T-helper 1 cell treated with Interleukin-12 subunit alpha and Interleukin-12 subunit beta and Interleukin-4 antibody, amounts not matched to agents 30 μg/mL and 1 μg/mL, for 36 hours (primary cell): ENCODE results near the gene CREB3L1.
A peak's percentile ranks its signal among the peaks of the same experiment; 100 is the strongest.

Source experiments
- H3K27ac Mint-ChIP-seq: one replicate; pipeline ENCODE4 v1.8.0; 2021; ENCODE audit warnings: mild to moderate bottlenecking, mixed read lengths
- H3K27me3 Mint-ChIP-seq: one replicate; pipeline ENCODE4 v1.8.0; 2021; ENCODE audit warnings: low read depth, mixed read lengths
- H3K36me3 Mint-ChIP-seq: one replicate; pipeline ENCODE4 v1.8.0; 2021; ENCODE audit warnings: low read depth, mixed read lengths
- H3K4me1 Mint-ChIP-seq: one replicate; pipeline ENCODE4 v1.8.0; 2021; ENCODE audit warnings: low read depth, mixed read lengths
- H3K4me3 Mint-ChIP-seq: one replicate; pipeline ENCODE4 v1.8.0; 2021; ENCODE audit warnings: mild to moderate bottlenecking, moderate library complexity, mixed read lengths
- H3K9me3 Mint-ChIP-seq: one replicate; pipeline ENCODE4 v1.8.0; 2021; ENCODE audit warnings: mixed read lengths

Gene CREB3L1

DNA sequence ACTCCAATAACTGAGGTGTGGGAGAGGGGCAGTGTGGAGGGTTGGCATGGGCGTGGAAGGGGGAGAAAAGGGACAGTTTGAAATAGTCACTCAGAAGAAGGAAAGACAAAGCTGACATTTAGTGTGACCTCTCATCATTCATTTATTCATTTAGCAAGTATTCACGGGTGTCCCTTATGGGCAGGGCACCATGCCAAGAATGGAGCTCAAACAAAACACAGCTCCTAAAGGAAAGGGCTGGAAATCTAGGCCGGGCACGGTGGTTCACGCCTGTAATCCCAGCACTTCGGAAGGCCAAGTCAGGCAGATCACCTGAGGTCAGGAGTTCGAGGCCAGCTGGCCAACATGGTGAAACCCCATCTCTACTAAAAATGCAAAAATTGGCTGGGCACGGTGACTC, 50.4 kb downstream of the CREB3L1 start:
- Mint-ChIP-seq H3K4me3 (no peak overlapping the region), H3K27ac (no peak overlapping the region), H3K27me3 (peaks cover 56% of the 10 kb centered on the region), H3K36me3 (peaks cover 5% of the 10 kb centered on the region), H3K4me1 (peaks cover 19% of the 10 kb centered on the region), H3K9me3 (no peaks in the 10 kb centered on the region)

DNA sequence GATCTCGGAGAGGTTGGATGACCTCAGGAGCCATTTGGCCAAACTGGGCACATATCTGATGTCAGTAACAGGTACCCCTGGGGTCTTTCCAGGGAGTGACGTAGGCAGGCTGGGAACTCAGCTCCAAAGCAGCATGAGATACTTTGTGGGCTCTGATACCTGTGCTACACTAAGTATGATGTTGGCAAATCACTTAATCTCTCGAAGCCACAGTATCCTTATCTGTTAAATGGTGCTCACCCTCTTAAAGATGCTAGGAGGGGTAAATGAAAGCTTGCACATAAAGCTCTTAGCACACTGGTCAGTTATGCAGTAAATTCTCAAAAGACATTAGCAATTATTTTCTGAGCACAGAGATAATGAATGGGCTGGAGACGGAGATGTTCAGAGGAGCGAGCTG, 52.7 kb downstream of the CREB3L1 start:
- Mint-ChIP-seq H3K4me3 (no peak overlapping the region), H3K4me1 (peaks cover 24% of the 10 kb centered on the region), H3K9me3 (no peaks in the 10 kb centered on the region), H3K36me3 (peaks cover 5% of the 10 kb centered on the region), H3K27ac (no peak overlapping the region), H3K27me3 (peaks cover 75% of the 10 kb centered on the region)

DNA sequence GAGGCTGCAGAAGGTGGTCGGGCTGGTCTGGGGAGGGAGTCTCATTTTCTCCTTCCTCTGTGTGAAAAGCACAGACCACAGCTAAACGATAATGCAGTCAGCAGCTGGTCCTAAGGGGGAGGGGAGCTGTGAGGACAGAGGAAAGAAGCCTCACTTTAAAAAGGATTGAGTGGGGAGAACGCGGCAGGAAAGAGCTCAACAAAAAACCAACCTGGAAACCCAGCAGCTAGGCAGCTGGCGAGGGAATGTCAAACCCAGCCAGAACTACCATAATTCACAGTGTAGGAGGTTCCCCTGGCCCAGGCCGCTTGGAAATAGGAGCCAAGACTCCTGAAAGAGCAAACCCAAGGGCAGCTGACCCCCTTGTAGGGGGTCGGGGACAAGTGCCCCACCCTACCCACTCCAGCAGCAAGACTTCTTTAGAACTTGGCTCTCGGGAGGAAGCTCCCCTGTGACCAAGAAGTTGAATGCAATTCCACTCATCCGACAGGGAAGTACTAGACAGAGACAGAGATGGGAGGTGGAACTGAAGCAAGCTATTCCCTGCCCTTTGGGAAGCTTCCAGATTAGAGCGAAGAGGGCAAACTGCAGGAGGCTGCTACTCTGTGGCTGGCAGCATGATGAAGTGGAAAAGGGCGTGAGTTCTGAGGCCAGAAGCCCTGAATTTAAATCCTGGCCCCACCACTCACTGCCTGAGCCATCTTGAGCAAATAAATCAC, 53.3 kb downstream of the CREB3L1 start:
- Mint-ChIP-seq H3K4me3 (no peak overlapping the region), H3K36me3 (peaks cover 5% of the 10 kb centered on the region), H3K4me1 (peaks cover 24% of the 10 kb centered on the region), H3K27ac (no peak overlapping the region), H3K27me3 (peaks cover 73% of the 10 kb centered on the region), H3K9me3 (no peaks in the 10 kb centered on the region)

- Mint-ChIP-seq H3K4me3 (peak overlapping the region; percentile 16), H3K4me1 (peaks cover 27% of the 10 kb centered on the region), H3K27me3 (peaks cover 72% of the 10 kb centered on the region), H3K36me3 (peaks cover 5% of the 10 kb centered on the region), H3K27ac (no peak overlapping the region), H3K9me3 (no peaks in the 10 kb centered on the region)
These were observed 54.0 kb downstream of the CREB3L1 start for GRCh38 chr11:46331282-46331984.

DNA sequence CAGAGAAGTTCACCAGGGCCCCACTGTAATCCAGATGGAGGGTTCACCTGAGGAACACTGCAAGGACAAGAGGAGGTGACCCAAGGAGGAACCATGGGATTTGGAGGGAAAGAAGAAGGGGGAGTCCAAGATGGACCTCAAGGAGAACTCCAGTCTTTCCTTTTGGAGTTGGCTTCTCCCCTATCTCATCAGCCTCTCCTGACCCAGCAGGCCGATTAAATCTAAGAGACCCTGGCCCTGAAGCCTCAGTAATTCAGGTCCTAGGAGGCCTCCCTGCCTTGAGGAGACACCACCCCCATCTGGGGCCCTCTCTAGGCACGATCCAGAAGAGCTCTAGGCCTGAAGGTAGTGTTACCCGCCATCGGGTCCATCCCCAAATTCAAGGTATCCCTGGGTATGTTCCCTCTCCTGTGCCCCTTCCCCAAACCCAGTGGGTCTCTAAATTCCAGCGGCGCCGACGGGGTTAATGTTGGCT, 54.7 kb downstream of the CREB3L1 start:
- H3K27ac Mint-ChIP-seq: no peak overlapping the region
- H3K4me1 Mint-ChIP-seq: peaks cover 30% of the 10 kb centered on the region
- H3K36me3 Mint-ChIP-seq: peaks cover 5% of the 10 kb centered on the region
- H3K4me3 Mint-ChIP-seq: peak overlapping the region; percentile 21
- H3K9me3 Mint-ChIP-seq: no peaks in the 10 kb centered on the region
- peaks cover 65% of the 10 kb centered on the region for H3K27me3 Mint-ChIP-seq

GRCh38 chr11:46332568-46333393, 55.3 kb downstream of the CREB3L1 start:
- Mint-ChIP-seq H3K9me3 (no peaks in the 10 kb centered on the region), H3K4me3 (no peak overlapping the region), H3K4me1 (peaks cover 32% of the 10 kb centered on the region), H3K36me3 (peaks cover 5% of the 10 kb centered on the region), H3K27me3 (peaks cover 61% of the 10 kb centered on the region), H3K27ac (no peak overlapping the region)

- Mint-ChIP-seq H3K36me3 (peaks cover 5% of the 10 kb centered on the region), H3K27ac (no peak overlapping the region), H3K9me3 (no peaks in the 10 kb centered on the region), H3K4me1 (peaks cover 33% of the 10 kb centered on the region), H3K4me3 (peak overlapping the region; percentile 50), H3K27me3 (peaks cover 62% of the 10 kb centered on the region)
These were observed 56.0 kb downstream of the CREB3L1 start for GRCh38 chr11:46333394-46333947.

DNA sequence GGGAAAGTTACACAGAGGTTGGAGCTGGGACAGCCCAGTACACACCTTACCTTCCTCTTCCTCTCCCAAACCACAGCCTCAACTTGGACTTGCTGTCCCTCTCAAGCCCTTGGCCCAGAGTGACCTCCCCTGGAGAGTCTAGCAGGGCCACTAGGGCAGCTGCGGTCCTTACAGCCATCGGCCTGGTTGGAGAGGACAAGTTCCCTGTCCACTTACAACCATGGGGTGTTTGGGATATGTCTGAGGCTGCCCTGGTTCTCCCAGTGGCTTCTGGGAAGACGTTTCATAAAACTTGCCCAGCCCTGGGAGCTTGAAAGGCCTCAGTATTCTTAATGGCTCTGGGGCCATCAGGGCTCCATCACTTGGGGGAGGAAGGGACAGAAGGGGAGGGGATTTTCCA, 56.7 kb downstream of the CREB3L1 start:
- peaks cover 58% of the 10 kb centered on the region for H3K27me3 Mint-ChIP-seq
- H3K36me3 Mint-ChIP-seq: peaks cover 5% of the 10 kb centered on the region
- H3K4me1 Mint-ChIP-seq: peaks cover 37% of the 10 kb centered on the region
- no peak overlapping the region for H3K27ac Mint-ChIP-seq
- no peak overlapping the region for H3K4me3 Mint-ChIP-seq
- H3K9me3 Mint-ChIP-seq: no peaks in the 10 kb centered on the region

- Mint-ChIP-seq H3K27me3 (peaks cover 48% of the 10 kb centered on the region), H3K36me3 (peaks cover 5% of the 10 kb centered on the region), H3K4me1 (peaks cover 34% of the 10 kb centered on the region), H3K9me3 (no peaks in the 10 kb centered on the region), H3K27ac (no peak overlapping the region), H3K4me3 (peak overlapping the region; percentile 44)
These were observed 57.8 kb downstream of the CREB3L1 start for GRCh38 chr11:46335271-46335670.

DNA sequence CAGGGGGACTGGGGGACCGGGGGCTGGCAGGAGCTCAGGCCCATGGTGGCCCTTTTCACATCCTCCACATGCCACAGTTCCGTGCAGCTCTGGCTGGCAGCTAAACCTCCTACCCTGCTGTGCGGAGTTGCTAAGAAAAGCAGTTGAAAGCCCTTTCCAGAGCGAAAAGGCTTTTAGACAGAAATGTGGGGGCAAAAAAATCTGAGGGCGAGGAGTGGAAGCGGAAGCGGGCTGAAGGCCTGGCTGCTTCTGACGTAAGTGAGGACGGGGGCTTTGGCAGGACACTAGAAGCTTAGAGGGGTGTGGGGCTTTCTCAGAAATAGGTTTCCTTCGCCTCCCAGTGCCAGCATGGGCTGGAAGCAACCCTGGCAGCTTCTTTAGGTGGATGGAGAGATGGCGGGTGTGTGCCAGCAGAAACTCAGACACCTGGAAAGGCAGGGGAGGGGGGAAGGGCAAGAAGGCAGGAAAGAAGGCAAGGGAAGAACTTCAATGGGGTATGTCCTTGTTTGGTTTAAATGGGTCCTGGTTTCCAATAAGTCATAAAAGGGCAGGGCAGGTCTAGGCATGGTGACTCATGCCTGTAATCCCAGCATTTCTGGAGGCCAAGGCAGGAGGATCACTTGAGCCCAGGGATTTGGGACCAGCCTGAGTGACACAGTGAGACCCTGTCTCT, 58.6 kb downstream of the CREB3L1 start:
- Mint-ChIP-seq H3K4me1 (peaks cover 28% of the 10 kb centered on the region), H3K27ac (peak overlapping the region; percentile 65), H3K27me3 (peaks cover 40% of the 10 kb centered on the region), H3K36me3 (peaks cover 5% of the 10 kb centered on the region), H3K9me3 (no peaks in the 10 kb centered on the region), H3K4me3 (no peak overlapping the region)

GRCh38 chr11:46336563-46337180, 59.2 kb downstream of the CREB3L1 start:
- peaks cover 34% of the 10 kb centered on the region for H3K27me3 Mint-ChIP-seq
- H3K27ac Mint-ChIP-seq: no peak overlapping the region
- H3K9me3 Mint-ChIP-seq: no peaks in the 10 kb centered on the region
- no peak overlapping the region for H3K4me3 Mint-ChIP-seq
- H3K4me1 Mint-ChIP-seq: peaks cover 28% of the 10 kb centered on the region
- H3K36me3 Mint-ChIP-seq: peaks cover 3% of the 10 kb centered on the region

- H3K4me3 Mint-ChIP-seq: no peak overlapping the region
- no peaks in the 10 kb centered on the region for H3K9me3 Mint-ChIP-seq
- peaks cover 33% of the 10 kb centered on the region for H3K4me1 Mint-ChIP-seq
- H3K36me3 Mint-ChIP-seq: no peaks in the 10 kb centered on the region
- H3K27me3 Mint-ChIP-seq: peaks cover 25% of the 10 kb centered on the region
- no peak overlapping the region for H3K27ac Mint-ChIP-seq
These were observed 60.3 kb downstream of the CREB3L1 start for GRCh38 chr11:46337626-46338345.

- H3K27ac Mint-ChIP-seq: no peak overlapping the region
- H3K27me3 Mint-ChIP-seq: peaks cover 21% of the 10 kb centered on the region
- H3K9me3 Mint-ChIP-seq: no peaks in the 10 kb centered on the region
- H3K4me1 Mint-ChIP-seq: peaks cover 32% of the 10 kb centered on the region
- H3K4me3 Mint-ChIP-seq: no peak overlapping the region
- H3K36me3 Mint-ChIP-seq: no peaks in the 10 kb centered on the region
These were observed 61.1 kb downstream of the CREB3L1 start for GRCh38 chr11:46338636-46338987.
